Nephron progenitor cell (in vitro differentiated cells): Measurements from ENCODE around the gene OR8B2.
"Not testable (repeated sequence)": the region's sequence is repeated elsewhere in the genome, so short reads cannot be mapped to it uniquely, and the experiment has no call there.

Experiments used
- DNase-seq: peaks from one replicate; pipeline ENCODE4 v3.0.0; 2021
- H3K27ac Mint-ChIP-seq: 2 replicates; pipeline ENCODE4 v1.8.0; 2021; ENCODE audit warnings: mild to moderate bottlenecking, moderate library complexity, mixed read lengths
- H3K27me3 Mint-ChIP-seq: 2 replicates; pipeline ENCODE4 v1.8.0; 2021; ENCODE audit warnings: mild to moderate bottlenecking, low read depth, mixed read lengths; ENCODE audit not compliant: poor library complexity
- H3K36me3 Mint-ChIP-seq: 2 replicates; pipeline ENCODE4 v1.8.0; 2021; ENCODE audit warnings: low read depth, mixed read lengths
- H3K4me1 Mint-ChIP-seq: 2 replicates; pipeline ENCODE4 v1.8.0; 2021; ENCODE audit warnings: mixed read lengths
- H3K4me3 Mint-ChIP-seq: 2 replicates; pipeline ENCODE4 v1.8.0; 2021; ENCODE audit warnings: mild to moderate bottlenecking, moderate library complexity, mixed read lengths
- H3K9me3 Mint-ChIP-seq: 2 replicates; pipeline ENCODE4 v1.8.0; 2021; ENCODE audit warnings: mild to moderate bottlenecking, moderate library complexity, mixed read lengths
- TF ChIP-seq, protein P1 (sequence below): fragments of 200-600 bp; sonication (generic); IDR thresholded peaks from 2 replicates; pipeline ENCODE4 v1.5.0; 2021; ENCODE audit warnings: antibody characterized with exemption

The OR8B2 gene

GRCh38 chr11:124405581-124405980 is 21.3 kb upstream of the OR8B2 start:
- H3K4me3 Mint-ChIP-seq: no peak overlapping the region
- TF ChIP-seq, protein P1, sequence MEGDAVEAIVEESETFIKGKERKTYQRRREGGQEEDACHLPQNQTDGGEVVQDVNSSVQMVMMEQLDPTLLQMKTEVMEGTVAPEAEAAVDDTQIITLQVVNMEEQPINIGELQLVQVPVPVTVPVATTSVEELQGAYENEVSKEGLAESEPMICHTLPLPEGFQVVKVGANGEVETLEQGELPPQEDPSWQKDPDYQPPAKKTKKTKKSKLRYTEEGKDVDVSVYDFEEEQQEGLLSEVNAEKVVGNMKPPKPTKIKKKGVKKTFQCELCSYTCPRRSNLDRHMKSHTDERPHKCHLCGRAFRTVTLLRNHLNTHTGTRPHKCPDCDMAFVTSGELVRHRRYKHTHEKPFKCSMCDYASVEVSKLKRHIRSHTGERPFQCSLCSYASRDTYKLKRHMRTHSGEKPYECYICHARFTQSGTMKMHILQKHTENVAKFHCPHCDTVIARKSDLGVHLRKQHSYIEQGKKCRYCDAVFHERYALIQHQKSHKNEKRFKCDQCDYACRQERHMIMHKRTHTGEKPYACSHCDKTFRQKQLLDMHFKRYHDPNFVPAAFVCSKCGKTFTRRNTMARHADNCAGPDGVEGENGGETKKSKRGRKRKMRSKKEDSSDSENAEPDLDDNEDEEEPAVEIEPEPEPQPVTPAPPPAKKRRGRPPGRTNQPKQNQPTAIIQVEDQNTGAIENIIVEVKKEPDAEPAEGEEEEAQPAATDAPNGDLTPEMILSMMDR: no peak
- H3K27ac Mint-ChIP-seq: no peak overlapping the region
- H3K9me3 Mint-ChIP-seq: peaks cover 13% of the 10 kb centered on the region
- no peaks in the 10 kb centered on the region for H3K36me3 Mint-ChIP-seq
- H3K27me3 Mint-ChIP-seq: peaks cover 29% of the 10 kb centered on the region
- no peaks in the 10 kb centered on the region for H3K4me1 Mint-ChIP-seq
- DNase-seq: no peak

DNA sequence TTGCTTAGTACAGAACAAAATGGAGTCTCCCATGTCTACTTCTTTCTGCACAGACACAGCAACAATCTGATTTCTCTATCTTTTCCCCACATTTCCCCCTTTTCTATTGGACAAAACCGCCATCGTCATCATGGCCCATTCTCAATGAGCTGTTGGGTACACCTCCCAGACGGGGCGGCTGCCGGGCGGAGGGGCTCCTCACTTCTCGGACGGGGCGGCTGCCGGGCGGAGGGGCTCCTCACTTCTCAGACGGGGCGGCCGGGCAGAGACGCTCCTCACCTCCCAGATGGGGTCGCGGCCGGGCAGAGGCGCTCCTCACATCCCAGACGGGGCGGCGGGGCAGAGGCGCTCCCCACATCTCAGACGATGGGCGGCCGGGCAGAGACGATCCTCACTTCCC is 18.9 kb upstream of the OR8B2 start:
- H3K4me3 Mint-ChIP-seq, H3K4me1 Mint-ChIP-seq, H3K36me3 Mint-ChIP-seq, H3K27ac Mint-ChIP-seq, DNase-seq: not testable (repeated sequence)
- peaks cover 19% of the 10 kb centered on the region for H3K27me3 Mint-ChIP-seq
- H3K9me3 Mint-ChIP-seq: peaks cover 13% of the 10 kb centered on the region

- Mint-ChIP-seq H3K36me3 (no peaks in the 10 kb centered on the region), H3K27me3 (peaks cover 24% of the 10 kb centered on the region), H3K9me3 (peaks cover 13% of the 10 kb centered on the region), H3K4me1 (no peaks in the 10 kb centered on the region), H3K4me3 (no peak overlapping the region), H3K27ac (no peak overlapping the region)
- TF ChIP-seq, protein P1: peak; percentile 70
- peak; percentile 61 for DNase-seq
Observed at GRCh38 chr11:124402326-124402922, 18.1 kb upstream of the OR8B2 start.

DNA sequence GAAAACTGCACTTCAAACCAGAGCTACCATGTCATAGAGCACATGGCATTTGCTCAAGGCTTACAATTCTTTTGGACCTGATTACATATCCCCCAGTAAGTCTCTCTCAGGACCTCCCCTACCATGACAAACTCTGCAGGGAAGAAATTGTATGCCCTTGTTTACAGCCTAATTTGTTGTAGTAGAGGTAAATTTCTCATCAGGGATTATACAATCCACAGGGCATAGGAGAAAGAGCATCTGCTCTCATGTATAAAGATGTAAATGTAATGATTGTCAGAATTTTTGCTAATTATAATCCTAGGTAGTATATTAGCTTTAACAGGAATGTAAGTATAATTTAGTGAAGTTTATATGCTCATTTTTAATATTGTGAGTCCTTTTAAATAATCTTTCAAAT is 14.6 kb upstream of the OR8B2 start, which contains the start of gene OR8B3:
Gene OR8B3 (minus strand): TSS at position 101 of the 400 bp plus-strand sequence. CDS start 1,673 bp downstream, outside the sequence.
- Mint-ChIP-seq H3K27me3 (peaks cover 13% of the 10 kb centered on the region), H3K4me3 (no peak within 1 kb of the TSS), H3K9me3 (peaks cover 10% of the 10 kb centered on the region), H3K4me1 (no peaks in the 10 kb centered on the region), H3K27ac (no peak within 1 kb of the TSS), H3K36me3 (no peaks in the 10 kb centered on the region)
- TF ChIP-seq, protein P1: no peak
- no peak for DNase-seq

GRCh38 chr11:124396847-124397246 is 12.5 kb upstream of the OR8B2 start:
- not testable (repeated sequence) for H3K4me1 Mint-ChIP-seq, H3K27me3 Mint-ChIP-seq, H3K36me3 Mint-ChIP-seq, DNase-seq, H3K4me3 Mint-ChIP-seq, H3K9me3 Mint-ChIP-seq, H3K27ac Mint-ChIP-seq

GRCh38 chr11:124394408-124394807 is 10.1 kb upstream of the OR8B2 start:
- Mint-ChIP-seq H3K27ac (no peak overlapping the region), H3K4me1 (no peaks in the 10 kb centered on the region), H3K27me3 (peaks cover 8% of the 10 kb centered on the region), H3K9me3 (no peaks in the 10 kb centered on the region), H3K4me3 (no peak overlapping the region), H3K36me3 (no peaks in the 10 kb centered on the region)
- TF ChIP-seq, protein P1: no peak
- DNase-seq: no peak

- not testable (repeated sequence) for H3K36me3 Mint-ChIP-seq, H3K27ac Mint-ChIP-seq, H3K4me1 Mint-ChIP-seq, H3K9me3 Mint-ChIP-seq, DNase-seq, H3K4me3 Mint-ChIP-seq, H3K27me3 Mint-ChIP-seq
Observed at GRCh38 chr11:124382857-124383256, 1.4 kb downstream of the OR8B2 start.
